ENCODE data around the gene ASTL. TPM values are rescaled to one million over a fixed set of nuclear protein-coding genes. Genes with fewer than 3 reads are reported as not detected.

ASTL gene
- polyA plus RNA-seq, 1 experiment, result not detected

- Histone ChIP-seq H3K27ac (ENCODE audit: low read depth, low read length) (no peak overlapping the region), H3K9me3 (ENCODE audit: control insufficient read depth, insufficient read depth, low read length) (peaks cover 15% of the 10 kb centered on the region), H3K27me3 (ENCODE audit: control insufficient read depth, insufficient read depth, low read length) (peaks cover 41% of the 10 kb centered on the region), H3K4me3 (ENCODE audit: low read depth, low read length) (no peak overlapping the region)
- TF ChIP-seq, protein P1, sequence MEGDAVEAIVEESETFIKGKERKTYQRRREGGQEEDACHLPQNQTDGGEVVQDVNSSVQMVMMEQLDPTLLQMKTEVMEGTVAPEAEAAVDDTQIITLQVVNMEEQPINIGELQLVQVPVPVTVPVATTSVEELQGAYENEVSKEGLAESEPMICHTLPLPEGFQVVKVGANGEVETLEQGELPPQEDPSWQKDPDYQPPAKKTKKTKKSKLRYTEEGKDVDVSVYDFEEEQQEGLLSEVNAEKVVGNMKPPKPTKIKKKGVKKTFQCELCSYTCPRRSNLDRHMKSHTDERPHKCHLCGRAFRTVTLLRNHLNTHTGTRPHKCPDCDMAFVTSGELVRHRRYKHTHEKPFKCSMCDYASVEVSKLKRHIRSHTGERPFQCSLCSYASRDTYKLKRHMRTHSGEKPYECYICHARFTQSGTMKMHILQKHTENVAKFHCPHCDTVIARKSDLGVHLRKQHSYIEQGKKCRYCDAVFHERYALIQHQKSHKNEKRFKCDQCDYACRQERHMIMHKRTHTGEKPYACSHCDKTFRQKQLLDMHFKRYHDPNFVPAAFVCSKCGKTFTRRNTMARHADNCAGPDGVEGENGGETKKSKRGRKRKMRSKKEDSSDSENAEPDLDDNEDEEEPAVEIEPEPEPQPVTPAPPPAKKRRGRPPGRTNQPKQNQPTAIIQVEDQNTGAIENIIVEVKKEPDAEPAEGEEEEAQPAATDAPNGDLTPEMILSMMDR (IDR thresholded peaks at IDR 0.05; ENCODE audit: low read depth, low read length), result no peak
- CTCF ChIA-PET, result no interaction called here
- POLR2A ChIA-PET, result no interaction called here
- no peak for DNase-seq (ENCODE audit: low read depth, low spot score)
Measured at GRCh38 chr2:96109361-96109680, 29.0 kb downstream of the ASTL start.

- no peak overlapping the region for H3K4me3 ChIP-seq (ENCODE audit: low read depth, low read length)
- ChIA-PET CTCF (interaction anchor here (0.5 to 2.9 kb wide), 3 partner anchors 8 to 66 kb away, joined by 3 to 12 read pairs (median 4); partner anchors contain the start of gene ADRA2B), POLR2A (no interaction called here)
- peaks cover 35% of the 10 kb centered on the region for H3K27me3 ChIP-seq (ENCODE audit: control insufficient read depth, insufficient read depth, low read length)
- H3K9me3 ChIP-seq (ENCODE audit: control insufficient read depth, insufficient read depth, low read length), result peaks cover 16% of the 10 kb centered on the region
- H3K27ac ChIP-seq (ENCODE audit: low read depth, low read length), result no peak overlapping the region
- DNase-seq (ENCODE audit: low read depth, low spot score), result no peak
- TF ChIP-seq, protein P1 (IDR thresholded peaks at IDR 0.05; ENCODE audit: low read depth, low read length), result no peak
Measured at GRCh38 chr2:96108541-96109360, 29.6 kb downstream of the ASTL start.

DNA sequence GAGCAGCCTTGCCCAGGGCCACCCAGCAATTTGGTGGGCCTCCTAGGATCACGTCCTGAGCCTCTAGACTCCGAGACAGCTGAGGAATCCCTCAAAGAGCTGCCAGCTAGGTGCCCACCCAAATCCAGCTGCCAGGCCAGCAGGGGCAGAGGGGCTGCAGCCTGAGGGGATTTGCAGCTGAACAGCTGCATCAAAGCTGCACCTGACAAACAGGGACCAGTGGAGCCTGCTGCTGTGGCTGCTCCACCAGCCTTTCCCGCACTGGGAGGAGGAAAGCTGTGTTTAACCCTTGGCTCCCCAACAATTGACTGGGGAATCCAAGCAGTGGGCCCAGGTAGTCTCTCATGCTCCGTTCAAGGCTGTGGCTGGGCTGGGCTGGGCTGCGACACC lies 30.2 kb downstream of the ASTL start:
- POLR2A ChIA-PET, result no interaction called here
- peaks cover 34% of the 10 kb centered on the region for H3K27me3 ChIP-seq (ENCODE audit: control insufficient read depth, insufficient read depth, low read length)
- TF ChIP-seq, protein P1 (IDR thresholded peaks at IDR 0.05; ENCODE audit: low read depth, low read length), result no peak
- CTCF ChIA-PET, result interaction anchor here (0.5 to 2.9 kb wide), 4 partner anchors 9 to 86 kb away, joined by 3 to 12 read pairs (median 4); partner anchors contain the start of gene ADRA2B
- peaks cover 16% of the 10 kb centered on the region for H3K9me3 ChIP-seq (ENCODE audit: control insufficient read depth, insufficient read depth, low read length)
- H3K27ac ChIP-seq (ENCODE audit: low read depth, low read length), result no peak overlapping the region
- H3K4me3 ChIP-seq (ENCODE audit: low read depth, low read length), result no peak overlapping the region
- DNase-seq (ENCODE audit: low read depth, low spot score), result no peak

DNA sequence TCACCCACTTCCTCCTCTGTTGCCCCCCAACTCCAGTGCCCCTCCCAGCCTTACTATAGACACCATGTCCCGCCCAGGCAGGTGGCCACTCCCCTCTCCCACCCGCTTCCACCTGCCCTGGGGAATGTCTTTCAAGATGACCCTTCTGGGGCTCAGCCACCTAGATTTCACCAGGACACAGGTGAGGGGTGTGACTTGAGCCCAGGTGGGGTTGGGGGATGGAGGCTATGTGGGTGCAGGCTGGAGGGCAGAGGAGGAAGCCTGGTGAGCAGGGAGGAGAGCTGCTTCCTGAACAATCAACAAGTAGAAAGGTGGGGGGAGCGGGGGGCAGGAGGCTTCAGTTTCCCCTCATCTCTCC lies 30.6 kb downstream of the ASTL start:
- TF ChIP-seq, protein P1 (IDR thresholded peaks at IDR 0.05; ENCODE audit: low read depth, low read length), result no peak
- no peak for DNase-seq (ENCODE audit: low read depth, low spot score)
- Histone ChIP-seq H3K4me3 (ENCODE audit: low read depth, low read length) (no peak overlapping the region), H3K9me3 (ENCODE audit: control insufficient read depth, insufficient read depth, low read length) (peaks cover 16% of the 10 kb centered on the region), H3K27me3 (ENCODE audit: control insufficient read depth, insufficient read depth, low read length) (peaks cover 34% of the 10 kb centered on the region), H3K27ac (ENCODE audit: low read depth, low read length) (no peak overlapping the region)
- POLR2A ChIA-PET, result no interaction called here
- CTCF ChIA-PET, result interaction anchor here (0.9 to 2.9 kb wide), 3 partner anchors 9 to 85 kb away, joined by 3 to 12 read pairs (median 4); partner anchors contain the start of gene ADRA2B

- Histone ChIP-seq H3K27me3 (ENCODE audit: control insufficient read depth, insufficient read depth, low read length) (peaks cover 31% of the 10 kb centered on the region), H3K9me3 (ENCODE audit: control insufficient read depth, insufficient read depth, low read length) (peaks cover 16% of the 10 kb centered on the region), H3K4me3 (ENCODE audit: low read depth, low read length) (no peak overlapping the region), H3K27ac (ENCODE audit: low read depth, low read length) (no peak overlapping the region)
- CTCF ChIA-PET, result interaction anchor here (0.9 to 2.9 kb wide), 2 partner anchors 10 to 85 kb away, joined by 3 to 12 read pairs; partner anchors contain the start of gene ADRA2B
- POLR2A ChIA-PET, result no interaction called here
- TF ChIP-seq, protein P1 (IDR thresholded peaks at IDR 0.05; ENCODE audit: low read depth, low read length), result no peak
- no peak for DNase-seq (ENCODE audit: low read depth, low spot score)
Measured at GRCh38 chr2:96106991-96107707, 31.2 kb downstream of the ASTL start.
